Measurements from ENCODE around the gene HOXD9.

HOXD9 gene

DNA sequence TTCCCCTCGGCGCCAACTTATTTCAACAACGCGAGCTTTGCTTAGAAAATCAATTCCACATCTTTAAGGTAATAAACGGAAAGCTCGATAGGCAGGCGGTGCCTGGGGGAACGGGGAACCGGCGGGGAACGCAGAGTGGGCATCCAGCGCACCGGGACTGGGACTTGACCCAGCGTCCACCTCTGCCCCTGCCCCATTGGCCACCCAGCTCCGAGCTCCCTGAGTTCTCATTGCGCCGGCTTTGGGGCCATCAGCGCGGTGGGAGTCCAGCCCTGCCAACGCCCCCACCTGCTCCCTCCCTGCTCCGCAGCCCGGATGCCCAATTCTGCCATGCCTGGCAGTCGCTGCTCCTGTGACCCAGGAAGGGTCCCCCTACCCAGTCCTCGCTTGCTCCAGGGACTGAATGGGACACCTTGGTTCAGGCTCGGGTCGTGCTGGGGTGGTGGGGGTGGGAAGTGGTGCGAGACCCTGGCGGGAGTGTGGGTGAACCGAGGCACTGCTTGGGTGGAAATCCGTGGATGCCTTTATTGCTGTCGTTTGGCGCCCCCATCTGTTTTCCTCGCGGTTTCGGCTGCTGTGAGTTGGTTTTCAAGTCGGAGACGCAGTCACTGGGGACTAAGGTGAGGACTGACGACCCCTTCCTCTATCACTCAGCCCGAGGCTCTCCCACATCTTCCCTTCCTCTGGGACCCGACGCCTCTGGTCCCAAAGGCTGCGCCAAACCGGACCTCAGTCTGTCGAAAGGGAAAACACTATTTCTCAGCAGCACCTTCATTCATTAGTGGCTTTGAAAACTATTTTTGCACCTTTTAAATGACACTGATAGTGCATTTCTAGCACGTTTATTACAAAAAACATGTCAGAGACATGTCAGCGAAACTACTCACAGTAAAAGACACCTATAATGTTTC is 36.4 kb upstream of the HOXD9 start:
- no peak overlapping the region for H3K4me3 ChIP-seq (ENCODE audit: low read depth, low read length)
- DNase-seq (ENCODE audit: low read depth, low spot score) = no peak
- TF ChIP-seq, protein P1, sequence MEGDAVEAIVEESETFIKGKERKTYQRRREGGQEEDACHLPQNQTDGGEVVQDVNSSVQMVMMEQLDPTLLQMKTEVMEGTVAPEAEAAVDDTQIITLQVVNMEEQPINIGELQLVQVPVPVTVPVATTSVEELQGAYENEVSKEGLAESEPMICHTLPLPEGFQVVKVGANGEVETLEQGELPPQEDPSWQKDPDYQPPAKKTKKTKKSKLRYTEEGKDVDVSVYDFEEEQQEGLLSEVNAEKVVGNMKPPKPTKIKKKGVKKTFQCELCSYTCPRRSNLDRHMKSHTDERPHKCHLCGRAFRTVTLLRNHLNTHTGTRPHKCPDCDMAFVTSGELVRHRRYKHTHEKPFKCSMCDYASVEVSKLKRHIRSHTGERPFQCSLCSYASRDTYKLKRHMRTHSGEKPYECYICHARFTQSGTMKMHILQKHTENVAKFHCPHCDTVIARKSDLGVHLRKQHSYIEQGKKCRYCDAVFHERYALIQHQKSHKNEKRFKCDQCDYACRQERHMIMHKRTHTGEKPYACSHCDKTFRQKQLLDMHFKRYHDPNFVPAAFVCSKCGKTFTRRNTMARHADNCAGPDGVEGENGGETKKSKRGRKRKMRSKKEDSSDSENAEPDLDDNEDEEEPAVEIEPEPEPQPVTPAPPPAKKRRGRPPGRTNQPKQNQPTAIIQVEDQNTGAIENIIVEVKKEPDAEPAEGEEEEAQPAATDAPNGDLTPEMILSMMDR (IDR thresholded peaks at IDR 0.05; ENCODE audit: low read depth, low read length) = peak; percentile 62
- in situ Hi-C loops (cut with HindIII; ENCODE audit: low sequenced_read_pairs) = no loop called here

DNA sequence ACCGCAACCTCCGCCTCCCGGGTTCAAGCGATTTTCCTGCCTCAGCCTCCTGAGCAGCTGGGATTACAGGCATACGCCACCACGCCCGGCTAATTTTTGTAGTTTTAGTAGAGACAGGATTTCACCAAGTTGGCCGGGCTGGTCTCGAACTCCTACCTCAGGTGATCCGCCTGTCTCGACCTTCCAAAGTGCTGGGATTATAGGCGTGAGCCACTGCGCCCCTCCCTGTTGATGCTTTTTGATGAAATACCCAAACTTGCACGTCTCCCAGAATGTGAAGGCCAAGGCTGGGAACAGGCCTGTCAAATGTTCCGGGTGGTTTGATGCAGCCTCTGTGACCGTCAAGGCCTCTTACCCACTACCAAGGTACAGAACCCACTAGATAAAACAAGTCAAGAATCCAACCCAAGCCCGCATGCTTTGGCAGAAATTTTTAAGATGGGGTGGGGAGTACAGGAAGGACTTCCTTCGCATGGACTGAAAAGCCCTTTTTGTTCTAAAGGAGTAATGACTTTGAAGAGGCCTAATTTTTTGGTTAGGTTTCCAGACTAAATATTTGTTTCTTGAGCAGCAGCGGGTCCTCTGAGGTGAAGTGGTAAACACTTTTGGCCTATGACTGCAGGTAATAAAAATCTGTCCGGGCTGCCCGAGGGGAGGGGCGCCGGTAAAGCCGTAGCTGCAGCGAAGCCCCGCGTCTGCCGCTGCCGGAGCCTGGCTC is 35.0 kb upstream of the HOXD9 start:
- H3K4me3 ChIP-seq (ENCODE audit: low read depth, low read length) = no peak overlapping the region

DNA sequence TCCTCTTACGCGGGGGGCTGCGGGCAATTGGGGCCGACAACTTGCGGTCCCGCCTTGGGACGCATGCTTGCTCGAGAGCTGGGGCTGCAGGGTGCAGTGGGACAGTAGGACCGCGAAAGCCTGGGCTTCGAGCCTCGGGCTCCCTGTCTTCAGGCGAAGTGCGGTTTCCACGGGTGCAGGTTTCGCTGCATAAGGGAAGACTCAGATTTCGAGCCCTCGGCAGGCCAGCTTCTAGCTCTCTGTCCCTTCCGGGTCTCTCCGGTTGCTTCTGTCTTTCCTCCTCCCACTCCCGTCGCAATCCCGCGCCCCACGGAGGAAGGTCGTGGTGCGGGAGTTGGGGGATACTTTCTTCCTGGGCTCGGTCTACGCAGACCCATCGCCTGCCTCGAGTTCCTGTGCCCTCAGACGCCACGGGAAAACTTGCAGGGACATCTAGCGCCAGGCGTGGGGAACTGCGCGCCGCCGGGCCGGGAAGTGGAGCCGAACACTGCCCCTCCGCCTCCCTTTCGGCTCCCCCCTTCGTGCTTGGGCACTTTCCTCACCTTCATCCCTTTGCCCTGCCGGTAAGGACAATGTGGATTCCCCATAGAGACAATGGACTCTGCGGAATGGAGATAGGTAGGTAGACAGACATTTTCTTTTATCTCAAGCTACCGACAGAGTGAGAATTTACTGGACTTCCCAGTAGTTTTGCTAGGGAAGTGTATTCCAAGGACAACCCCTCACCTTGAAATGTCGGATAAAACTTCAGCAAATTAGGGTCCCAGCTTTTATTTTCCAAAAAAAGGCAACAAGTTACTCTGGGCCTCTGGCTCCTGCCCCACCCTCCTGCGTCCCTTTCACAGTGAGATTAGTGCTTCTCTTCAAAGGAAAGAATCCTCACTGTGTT is 34.2 kb upstream of the HOXD9 start:
- in situ Hi-C loops (cut with HindIII; ENCODE audit: low sequenced_read_pairs) = no loop called here
- peak; percentile 35 for DNase-seq (ENCODE audit: low read depth, low spot score)
- TF ChIP-seq, protein P1 (IDR thresholded peaks at IDR 0.05; ENCODE audit: low read depth, low read length) = peak; percentile 85
- peak overlapping the region; percentile 4 for H3K4me3 ChIP-seq (ENCODE audit: low read depth, low read length)

More for the DNA sequence above, 35.0 kb upstream of the HOXD9 start:
- DNase-seq (ENCODE audit: low read depth, low spot score) = no peak
- TF ChIP-seq, protein P1 (IDR thresholded peaks at IDR 0.05; ENCODE audit: low read depth, low read length) = no peak
- in situ Hi-C loops (cut with HindIII; ENCODE audit: low sequenced_read_pairs) = no loop called here

DNA sequence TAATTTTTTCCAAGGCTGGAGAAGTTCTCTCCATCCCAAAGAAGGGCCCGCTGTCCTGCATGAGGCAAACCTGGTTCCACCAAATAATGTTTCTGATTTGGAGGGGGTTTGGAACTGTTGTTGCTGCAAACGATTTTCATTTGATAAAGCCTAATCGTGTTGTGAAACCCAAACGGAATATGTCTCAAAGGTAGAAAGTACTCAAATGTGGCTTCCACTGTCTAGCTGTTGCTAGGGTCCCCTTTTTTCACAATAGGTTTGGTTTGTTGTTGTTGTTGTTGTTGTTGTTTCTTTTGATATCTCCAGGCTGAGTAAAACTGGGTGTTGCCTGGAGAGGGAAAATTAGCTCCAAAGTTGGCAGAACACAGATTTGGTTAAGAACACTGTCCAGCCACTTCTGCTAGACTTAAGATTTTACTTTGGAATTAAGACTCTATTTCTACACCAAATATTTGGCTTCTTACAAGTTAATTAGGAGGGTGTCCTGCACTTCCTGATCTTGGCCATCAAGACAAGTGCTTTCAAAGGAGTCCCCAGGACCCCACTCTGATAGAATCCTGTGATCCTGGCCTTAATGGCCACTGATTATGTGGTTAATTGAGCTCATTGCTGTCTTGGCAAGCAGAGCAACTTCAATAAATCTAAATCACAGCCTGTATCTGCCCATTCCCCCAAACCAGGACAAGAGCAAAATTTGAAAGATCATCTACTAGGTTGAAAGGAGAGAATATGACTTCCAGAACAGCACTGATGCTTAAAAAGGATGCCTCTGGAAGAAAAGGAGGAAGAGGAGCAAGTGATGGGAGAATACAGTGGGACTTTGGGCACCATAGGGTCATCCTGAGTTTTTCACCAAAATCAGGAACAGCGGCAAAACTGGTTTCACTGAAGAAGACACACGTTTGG is 33.3 kb upstream of the HOXD9 start:
- in situ Hi-C loops (cut with HindIII; ENCODE audit: low sequenced_read_pairs) = no loop called here
- H3K4me3 ChIP-seq (ENCODE audit: low read depth, low read length) = no peak overlapping the region
- TF ChIP-seq, protein P1 (IDR thresholded peaks at IDR 0.05; ENCODE audit: low read depth, low read length) = no peak
- DNase-seq (ENCODE audit: low read depth, low spot score) = no peak

DNA sequence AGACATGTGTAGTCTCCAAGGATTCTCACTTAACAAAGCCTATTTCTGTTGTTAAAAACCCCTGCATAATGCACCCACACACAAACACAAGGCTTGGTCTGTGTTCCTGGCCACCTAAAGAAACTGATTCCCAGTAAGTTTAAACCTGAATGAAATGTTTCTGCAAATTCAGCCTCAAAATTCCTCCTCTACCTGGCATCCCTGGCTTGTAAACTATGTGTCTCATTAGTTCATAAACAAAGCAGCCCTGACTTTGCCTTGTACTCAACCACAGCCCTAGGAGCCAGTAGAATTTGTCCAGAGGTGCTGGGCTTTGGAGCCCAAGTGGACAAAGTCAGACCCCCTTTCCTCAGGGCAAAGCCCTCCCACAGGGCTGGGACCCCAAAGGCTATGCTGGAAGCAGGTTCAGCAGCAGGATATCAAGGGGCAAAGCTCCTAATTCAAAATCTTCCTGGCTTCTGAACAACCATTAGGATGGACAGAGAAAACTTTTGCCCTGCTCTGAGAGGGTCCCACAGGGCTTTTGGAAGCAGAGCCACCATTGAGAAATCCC is 32.6 kb upstream of the HOXD9 start:
- no peak overlapping the region for H3K4me3 ChIP-seq (ENCODE audit: low read depth, low read length)
- in situ Hi-C loops (cut with HindIII; ENCODE audit: low sequenced_read_pairs) = no loop called here
- no peak for DNase-seq (ENCODE audit: low read depth, low spot score)
- TF ChIP-seq, protein P1 (IDR thresholded peaks at IDR 0.05; ENCODE audit: low read depth, low read length) = no peak
